ENCODE data around the gene SCTR. TPM values are rescaled to one million over a fixed set of nuclear protein-coding genes. Genes with fewer than 3 reads are reported as not detected.
A peak's percentile ranks its signal among the peaks of the same experiment; 100 is the strongest.

SCTR gene
- total and polyA plus RNA-seq, 2 of the 13 experiments (the other 11 are each of a cell fraction or from before 2014, with no cell fraction given), result not detected

- 0 out of 2 replicates have a peak, but pooled peaks have one; percentile 57 for TF ChIP-seq ZFP41 (CRISPR knock-in tag; IDR thresholded peaks at IDR 0.05; ENCODE audit: borderline replicate concordance)
- no peak for TF ChIP-seq CEBPZ (IDR thresholded peaks at IDR 0.05; ENCODE audit: low read length)
- no peak for TF ChIP-seq SYNCRIP (IDR thresholded peaks at IDR 0.05; ENCODE audit: insufficient read depth, low read depth, low read length)
- no peak for TF ChIP-seq ZNF570 (CRISPR knock-in tag; IDR thresholded peaks at IDR 0.05; ENCODE audit: borderline replicate concordance)
- TF ChIP-seq ETV6 (CRISPR knock-in tag; conservative IDR thresholded peaks at IDR 0.05), result 0 out of 2 replicates have a peak, but pooled peaks have one; percentile 15
- no peak for TF ChIP-seq SNAPC4 (CRISPR knock-in tag; IDR thresholded peaks at IDR 0.05)
- no peak for TF ChIP-seq ZNF235 (CRISPR knock-in tag; IDR thresholded peaks at IDR 0.05; ENCODE audit: borderline replicate concordance)
- no peak for TF ChIP-seq ASH2L (IDR thresholded peaks at IDR 0.05; ENCODE audit: insufficient read length, low read depth, low read length)
- no peak for TF ChIP-seq ZNF180 (CRISPR knock-in tag; IDR thresholded peaks at IDR 0.05; ENCODE audit: borderline replicate concordance, low read depth)
- no peak for TF ChIP-seq MYNN (CRISPR knock-in tag; IDR thresholded peaks at IDR 0.05; ENCODE audit: low read depth)
- TF ChIP-seq BCL3 (CRISPR knock-in tag; IDR thresholded peaks at IDR 0.05), result no peak
- no peak; the same call in 1 of the 2 replicates for TF ChIP-seq PHF8 (CRISPR knock-in tag; IDR thresholded peaks at IDR 0.05)
- TF ChIP-seq E2F5 (CRISPR knock-in tag; conservative IDR thresholded peaks at IDR 0.05), result no peak
These were observed 84.4 kb downstream of the SCTR start (continued) for GRCh38 chr2:119439574-119440500.
